ENCODE measurements around the gene BTBD9.

Gene BTBD9

DNA sequence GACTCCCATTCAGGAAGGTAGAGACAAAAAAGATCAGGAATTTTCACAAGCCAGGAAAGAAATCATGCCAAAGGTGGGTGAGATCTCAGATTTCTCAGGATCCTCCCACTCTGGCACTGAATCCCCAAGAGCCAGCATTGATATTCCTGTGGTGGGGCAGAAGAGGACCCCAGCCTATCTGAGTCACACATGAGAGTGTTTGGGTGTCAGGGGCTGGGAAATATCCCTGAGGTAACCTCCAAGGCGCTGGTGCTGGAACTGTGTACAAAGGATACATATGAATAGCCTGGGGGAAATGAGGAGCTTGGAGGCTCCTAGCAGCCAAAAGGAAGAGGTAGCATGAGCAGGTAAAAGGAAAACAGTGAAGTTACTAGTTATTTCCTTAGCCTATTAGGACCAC is 369.4 kb downstream of the BTBD9 start:
- DNase-seq: no peak

DNA sequence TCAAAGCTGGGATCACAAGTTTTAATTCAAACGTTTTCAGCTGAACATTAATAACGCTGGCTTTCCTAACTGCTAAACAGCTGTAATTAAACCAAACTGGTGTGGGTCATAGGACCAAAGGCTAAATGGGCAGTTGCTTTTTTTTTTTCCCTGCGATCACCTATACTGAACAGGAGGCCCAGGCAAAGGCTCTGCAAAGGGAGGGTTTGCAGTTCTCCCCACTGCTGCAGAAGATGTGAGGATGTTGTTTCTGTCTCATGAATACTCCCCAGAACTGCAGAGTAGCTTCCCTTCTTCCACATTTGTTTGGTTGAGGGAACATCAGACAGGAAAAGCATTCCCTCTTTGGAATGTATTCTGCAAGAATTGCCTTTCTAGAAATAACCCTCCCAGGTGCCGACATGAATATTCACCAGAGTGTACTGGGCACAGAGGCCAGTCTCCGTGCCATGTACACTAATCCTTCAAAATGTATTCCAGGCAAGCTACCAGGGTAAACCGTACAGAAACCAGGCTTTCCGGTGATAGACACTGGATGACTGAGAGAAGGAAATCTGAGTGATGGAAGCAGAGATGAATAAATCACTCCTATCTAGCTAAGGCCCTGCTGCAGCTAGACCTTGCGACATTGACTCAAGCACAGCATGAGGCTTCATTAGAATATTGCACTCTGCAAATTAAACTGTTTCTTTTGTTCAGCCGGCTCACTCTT is 370.1 kb downstream of the BTBD9 start:
- no peak for DNase-seq

DNA sequence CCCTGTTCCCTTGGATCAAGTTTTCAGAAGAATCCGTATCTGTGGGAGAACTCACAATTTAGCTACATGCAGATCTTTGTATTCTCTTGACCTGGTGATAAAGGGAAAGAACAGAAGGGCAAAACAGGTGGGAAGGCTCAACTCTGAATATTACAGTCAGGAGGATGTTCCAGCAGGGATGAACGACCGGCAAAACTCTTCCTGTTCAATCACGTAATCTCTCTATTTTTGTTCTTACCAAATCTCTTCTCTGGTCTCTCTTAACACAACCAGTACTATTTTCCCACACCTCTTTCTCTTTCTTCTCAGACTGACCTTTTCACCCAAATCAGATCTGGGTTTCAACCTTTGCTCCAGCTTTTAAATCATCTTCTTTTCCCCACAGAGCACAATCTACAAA is 371.4 kb downstream of the BTBD9 start:
- no peak for DNase-seq

DNA sequence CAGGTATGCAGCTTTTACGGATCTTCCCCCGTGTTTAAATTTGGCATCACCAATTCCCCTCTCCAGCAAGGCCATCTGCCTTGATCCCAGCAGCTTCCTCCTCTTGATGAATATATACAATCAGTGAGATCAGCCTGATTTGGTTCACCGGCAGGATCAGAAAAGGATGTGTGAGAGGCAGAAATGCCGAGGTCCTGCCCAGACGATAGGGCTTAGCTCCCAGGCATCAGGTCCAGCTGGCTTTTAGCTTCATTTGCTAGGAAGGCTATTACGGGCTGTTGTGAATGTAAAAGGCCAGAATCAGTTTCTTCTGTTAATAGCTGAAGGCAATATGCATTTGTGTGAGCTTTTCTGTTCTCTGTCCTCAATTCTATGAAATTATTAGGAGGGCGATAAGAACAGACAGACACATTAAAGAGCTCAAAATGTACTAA is 372.8 kb downstream of the BTBD9 start:
- no peak for DNase-seq

DNA sequence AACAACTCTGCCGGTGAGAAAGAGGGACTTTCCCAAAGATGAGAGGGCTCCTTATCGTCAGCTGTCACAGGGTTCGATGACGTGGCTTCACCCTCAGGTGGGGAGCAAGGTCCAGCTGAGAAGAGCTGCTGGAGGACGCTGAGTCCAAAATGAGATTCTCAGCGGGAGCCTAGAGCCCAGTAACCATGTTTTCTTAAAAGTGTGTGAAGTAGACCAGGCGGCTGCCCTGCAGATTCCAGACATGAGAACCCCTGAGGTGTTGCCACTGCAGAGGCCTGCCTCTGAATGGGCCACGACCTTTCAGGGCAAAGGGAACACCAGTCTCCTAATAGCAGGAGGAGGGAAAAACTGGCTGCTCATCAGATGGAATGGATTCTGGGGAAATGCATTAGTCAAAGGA is 375.1 kb downstream of the BTBD9 start:
- no peak for DNase-seq

DNA sequence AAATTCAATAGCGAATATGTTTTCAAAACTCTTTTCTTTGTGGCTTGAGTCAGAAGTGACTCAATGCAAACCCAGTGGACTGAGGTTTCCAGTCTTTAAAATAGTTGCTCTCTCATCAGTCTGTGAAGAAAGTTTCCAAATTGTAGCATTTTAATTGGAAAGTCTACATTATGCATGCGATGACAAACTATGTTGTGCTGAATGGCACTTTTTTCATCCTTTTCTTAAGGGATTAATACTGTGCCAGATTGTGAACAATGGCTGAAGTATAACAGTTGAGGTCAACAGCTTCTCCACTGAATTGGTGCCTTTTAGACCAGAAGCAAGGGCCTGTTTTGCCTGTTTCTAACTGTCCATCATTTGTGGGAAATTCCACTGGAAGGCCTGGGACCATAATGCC is 377.1 kb downstream of the BTBD9 start:
- DNase-seq: no peak

DNA sequence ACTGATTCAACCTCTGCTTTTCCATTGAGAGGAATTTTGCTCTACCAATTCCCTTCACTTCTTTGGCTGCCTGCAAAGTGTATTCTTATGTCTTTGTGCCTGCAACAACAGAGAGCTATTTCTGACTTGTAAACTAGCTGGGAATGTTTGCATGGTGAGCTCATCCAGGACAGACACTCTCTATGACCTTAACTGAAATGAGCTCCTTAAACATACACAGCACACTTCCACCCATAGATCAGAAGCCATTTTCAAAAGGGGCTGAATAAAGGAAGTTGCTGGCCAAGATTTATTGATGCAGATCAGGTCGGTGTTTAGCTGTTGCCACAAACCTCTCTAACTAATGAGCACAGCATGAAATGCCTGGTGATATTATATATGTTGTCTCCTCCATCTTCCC is 377.7 kb downstream of the BTBD9 start:
- DNase-seq: no peak

DNA sequence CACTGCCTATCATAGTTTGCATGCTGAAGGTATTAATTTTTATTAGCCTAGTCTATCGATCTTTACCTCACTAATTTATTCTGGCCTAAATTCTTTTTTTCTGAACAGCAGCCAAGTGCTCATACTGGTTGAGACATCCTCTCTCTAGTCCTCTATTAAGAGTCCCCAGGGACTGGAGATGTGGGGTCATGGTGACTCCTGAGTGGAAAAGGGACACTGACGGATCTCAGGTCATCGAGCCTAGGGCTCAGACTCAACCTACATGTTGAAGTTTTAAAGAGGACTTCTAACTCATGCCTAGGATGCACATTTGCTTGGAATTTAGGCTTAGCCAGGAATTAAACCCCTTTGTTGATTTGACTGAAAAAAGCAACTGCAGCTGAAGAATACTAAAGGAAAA is 378.1 kb downstream of the BTBD9 start:
- DNase-seq: no peak

DNA sequence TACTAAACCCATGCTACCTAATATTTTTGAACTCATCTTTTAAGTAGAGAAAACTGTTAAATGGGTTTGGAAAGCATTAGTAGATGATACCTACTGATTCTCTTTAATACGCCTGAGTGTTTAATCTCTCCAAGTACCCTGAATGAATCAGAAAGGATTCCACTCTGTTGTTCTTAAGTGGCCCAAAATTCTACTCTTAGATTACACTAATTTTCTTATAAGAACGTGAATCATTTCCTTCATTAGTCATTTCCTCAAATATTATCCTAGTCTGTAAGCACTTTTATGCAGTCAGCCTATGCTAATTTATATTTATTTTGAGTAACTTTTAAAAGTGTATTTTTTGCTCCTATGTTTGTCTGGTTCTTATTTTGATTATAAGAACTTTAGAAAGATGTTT is 380.0 kb downstream of the BTBD9 start:
- DNase-seq: no peak

DNA sequence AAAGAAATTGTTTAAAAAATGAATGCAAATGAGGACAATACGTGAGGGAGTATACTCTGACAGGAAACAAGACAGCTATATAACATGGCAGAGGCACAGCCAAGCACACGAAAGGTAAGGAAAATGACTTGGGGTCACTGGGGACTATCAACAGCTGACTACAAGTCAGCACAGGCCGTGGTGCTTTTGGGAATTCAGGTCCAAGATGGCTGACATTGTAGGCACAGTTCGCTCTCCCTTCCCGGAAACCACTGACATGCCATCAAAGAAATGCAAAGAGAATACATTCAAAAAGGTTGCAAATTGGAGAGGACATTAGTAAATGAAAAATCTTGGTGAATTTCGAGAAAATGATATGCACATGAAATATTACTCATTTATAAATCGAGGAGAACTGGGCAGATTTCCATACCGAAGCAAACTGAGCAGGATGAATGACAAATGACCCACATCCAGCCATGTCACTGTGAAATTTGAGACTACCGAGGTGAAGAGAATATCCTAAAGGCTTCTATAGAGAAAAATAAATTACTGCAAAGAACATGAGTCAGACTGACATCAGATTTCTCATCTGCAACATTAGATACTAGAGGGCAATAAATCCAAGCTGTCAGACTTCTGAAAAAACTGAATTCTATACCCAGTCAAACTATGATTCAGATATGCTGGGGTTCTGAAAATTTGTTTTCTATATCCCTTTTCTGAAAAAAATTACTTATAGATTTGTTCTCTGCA is 391.1 kb downstream of the BTBD9 start:
- no peak for DNase-seq

DNA sequence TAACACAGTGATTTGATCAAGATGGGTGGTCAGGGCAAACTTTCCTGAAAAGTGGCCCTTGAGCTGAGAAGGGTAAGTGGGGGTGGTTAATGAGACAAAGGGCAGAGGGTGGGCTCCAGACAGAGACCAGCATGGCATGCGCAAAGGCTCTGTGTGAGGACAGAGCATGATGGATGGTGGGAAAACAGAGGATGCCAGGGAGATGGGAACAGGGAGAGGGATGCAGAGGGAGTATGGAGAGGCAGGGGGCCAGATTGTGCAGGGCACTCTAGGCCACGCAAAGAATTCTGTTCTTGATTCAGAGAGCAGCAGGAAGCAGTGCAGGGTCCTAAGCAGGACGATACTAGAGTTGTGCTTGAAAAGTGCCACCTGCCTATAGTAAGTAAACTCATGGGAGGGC is 394.4 kb downstream of the BTBD9 start:
- DNase-seq: no peak

DNA sequence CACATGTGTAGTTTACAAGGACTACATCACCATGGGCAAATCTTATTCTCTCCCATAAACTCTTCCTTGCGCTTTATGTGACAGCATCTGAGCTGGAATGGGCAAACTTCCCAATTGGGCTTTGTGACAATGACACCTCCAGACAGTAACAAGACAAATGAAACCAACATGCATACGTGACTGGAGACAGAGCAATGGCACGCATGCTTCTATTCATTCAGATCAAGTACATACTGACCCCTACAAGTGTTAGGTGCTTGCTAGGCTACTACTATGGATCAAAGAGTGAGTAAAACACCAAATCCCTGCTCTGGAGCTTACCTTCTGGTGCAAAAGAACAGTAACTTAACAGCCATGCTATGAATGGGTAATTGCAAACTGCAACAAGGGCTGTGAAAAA is 394.9 kb downstream of the BTBD9 start:
- DNase-seq: no peak

DNA sequence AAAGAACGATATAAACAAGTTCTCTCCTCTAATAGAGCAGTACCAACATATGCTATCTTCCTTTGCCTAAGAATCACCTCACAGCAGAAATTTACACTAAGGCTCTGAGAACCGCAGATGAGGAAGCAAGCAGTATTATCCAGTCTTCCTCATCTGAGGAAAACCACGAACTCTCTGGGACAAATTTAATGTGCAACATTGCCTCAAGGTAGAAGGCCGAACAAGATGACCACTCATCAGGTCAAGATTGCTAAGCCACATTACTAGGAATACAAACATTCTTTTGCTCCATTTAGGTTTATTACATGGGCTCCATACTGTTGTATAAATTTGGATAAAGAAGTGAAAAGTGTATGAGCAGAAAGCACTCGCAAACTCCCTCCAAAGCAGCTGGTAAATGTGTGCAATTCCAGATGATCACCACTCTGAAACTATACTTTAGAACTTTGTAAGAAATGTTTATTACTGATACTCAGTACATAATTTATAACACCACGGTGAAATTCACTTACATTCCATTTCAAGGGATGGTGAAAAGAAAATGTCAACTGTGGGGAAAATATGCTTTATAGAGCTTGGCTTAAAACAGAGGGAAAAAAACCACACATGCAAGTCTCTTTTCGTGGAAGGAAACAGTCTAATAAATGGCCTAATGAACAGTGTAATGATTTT is 398.4 kb downstream of the BTBD9 start:
- DNase-seq: no peak

DNA sequence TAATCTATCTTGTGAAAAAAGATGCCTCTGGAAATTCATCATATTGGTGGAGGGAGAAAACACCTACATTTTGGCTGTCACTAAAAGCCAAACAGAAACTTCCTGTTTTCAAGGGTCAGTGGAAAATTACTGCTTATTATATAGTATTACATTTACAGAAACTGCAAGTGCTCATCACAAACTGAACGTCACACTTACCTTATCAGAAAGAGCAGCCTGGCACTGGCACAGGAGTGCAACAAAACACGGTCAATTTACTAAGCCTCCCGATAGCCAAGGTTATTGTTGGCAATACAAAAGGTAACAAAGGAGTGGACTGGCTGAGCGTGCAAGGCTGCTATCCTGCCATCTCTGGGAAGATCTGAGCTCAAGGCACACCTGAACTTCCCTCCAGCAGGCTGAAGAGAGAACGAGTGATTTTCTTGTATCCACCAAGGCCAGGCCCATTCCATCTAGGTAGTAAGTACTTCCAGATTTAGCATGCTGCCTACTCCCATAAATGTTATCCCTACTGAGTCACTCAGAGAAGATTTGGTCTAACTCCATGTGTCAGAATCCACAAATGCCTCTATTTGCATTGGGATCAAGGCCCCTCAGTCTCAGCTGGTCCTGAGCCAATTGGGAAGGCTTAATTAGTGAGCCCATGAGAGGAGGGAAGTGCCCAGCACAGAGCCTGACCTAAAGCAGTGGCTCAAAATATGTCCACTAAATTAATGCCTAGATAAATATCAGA is 399.8 kb downstream of the BTBD9 start:
- no peak for DNase-seq

DNA sequence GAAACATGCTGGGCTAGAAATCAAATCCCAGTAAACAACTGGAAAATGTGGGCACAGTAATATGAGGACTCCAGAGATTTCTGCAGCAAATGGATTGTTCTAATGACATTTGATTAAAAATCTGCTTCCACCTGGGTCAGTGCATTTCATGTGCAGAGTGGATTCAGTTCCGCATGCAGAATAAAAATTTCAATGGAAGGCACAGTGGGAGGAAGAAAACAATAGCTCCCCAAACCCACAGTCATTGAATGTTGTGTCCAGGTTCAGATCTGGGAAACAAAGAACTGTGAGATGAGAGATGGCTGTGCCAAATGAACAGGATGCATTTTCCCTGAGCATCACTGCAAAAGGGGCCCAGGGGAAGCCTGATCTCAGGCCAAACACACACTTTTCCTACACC is 403.1 kb downstream of the BTBD9 start:
- no peak for DNase-seq

DNA sequence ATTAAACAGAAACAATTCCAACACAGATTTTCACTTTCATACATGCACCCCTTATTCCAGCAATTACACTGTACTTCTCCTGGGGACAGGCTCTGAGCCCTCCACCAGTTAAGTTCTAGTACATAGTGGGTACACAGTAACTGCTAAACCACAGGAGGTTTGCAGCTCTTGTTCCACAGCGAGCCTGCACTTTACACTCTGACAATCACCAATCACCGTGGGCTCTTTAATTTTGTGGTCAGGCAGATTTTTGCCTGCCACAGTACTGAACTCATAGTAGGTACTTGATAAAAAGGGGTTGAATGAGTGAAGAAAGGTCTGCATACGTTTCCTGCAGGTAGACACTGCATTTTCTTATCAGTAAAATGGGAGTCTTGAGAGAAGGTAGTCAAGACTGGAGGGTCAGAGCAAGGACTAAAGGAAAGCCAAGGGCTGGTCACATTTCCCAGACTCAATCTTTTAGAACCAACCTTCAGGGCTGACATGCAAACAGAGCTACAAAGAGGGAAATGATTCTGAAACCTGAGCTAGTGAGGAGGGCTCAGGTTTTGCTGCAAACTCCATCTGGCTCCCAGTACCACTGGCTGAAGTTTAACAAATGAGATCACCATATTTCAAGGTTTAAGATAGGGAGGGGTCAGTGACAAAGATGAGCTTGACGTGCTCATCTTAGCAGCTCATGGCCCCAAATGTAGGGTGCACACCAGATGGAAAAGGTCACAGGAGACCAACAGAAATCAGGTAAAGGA is 404.6 kb downstream of the BTBD9 start:
- no peak for DNase-seq

DNA sequence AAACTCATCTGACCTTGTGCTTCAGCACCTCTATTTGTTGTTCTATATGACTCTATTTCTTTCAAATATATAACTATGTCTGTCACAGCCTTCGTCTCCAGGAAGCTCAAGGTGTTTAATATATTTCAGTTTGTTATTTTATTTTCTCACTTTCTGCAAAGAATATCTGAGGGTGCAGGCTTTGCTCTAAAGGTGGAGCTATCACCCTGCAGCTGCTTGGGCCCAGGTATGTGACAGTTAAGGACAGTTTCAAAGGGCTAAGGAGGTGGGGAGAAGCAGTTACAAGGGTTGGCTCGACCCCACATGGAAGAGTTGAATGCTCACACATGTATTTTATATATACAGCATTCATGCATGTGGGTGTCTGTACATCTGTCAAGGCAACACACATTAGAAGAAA is 405.6 kb downstream of the BTBD9 start:
- no peak for DNase-seq

DNA sequence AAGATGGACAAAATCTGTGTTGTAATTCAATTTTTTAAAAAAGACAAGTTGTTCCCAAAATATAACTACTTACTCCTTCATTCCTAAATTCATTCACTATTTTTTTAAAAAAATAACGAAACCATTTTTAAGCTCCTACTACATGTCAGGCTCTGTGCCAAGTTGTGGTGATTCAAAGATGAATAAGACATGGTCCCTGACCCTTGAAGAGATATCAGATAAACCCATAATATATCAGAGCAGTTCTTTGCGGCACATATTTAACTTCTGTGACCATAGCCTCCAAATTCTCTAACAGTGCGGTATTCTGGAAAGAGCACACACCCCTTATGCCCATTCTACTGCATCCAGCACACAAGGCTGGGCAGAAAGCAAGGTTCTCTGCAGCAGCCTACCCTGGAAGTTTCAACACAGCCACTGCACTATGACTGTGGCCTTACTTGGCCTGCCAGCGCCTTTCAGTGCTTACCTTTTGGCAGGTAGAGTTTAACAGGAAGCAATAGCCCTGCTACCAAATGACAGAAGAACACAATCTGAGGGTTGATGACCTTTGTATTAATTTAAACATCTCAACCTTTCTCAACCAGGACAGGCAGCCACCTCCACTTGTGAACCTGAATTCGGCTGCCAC is 406.5 kb downstream of the BTBD9 start:
- DNase-seq: no peak

DNA sequence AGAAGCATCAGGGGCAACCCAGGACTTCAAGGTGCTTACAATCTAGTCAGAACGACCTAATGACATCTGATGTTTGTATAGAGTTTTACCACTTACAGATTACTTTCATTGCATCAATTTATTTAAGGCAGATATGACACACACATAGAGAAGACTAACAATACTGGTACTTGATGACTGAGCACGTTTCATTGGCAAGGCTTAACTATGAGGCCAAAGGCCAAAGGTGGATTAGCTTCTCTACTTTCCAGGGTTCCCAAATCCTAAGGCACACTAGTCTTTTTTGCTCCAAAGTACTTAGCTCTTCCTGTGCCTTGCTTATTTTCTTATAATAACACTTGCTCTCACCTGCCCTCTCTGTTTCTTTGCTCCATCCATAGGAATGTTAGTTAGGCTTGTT is 414.0 kb downstream of the BTBD9 start:
- no peak for DNase-seq

DNA sequence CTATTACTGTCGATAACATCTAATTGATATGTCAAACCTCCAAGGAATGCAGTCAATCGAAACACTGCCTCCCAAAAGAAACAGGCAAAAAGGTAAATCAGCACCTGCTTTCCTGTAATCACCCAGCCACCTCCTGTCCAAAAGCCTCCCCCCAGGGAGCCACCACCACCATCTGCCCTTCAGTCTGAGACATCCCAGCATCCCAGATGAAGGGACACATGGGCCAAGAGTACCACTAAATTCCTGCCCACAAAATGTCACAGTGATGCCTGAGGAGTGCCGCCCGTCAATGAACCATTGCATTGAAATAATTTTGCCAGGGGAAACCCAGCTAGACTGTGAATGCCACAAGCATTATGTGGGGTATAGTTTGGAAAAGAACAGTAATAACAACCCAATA is 418.5 kb downstream of the BTBD9 start:
- no peak for DNase-seq

DNA sequence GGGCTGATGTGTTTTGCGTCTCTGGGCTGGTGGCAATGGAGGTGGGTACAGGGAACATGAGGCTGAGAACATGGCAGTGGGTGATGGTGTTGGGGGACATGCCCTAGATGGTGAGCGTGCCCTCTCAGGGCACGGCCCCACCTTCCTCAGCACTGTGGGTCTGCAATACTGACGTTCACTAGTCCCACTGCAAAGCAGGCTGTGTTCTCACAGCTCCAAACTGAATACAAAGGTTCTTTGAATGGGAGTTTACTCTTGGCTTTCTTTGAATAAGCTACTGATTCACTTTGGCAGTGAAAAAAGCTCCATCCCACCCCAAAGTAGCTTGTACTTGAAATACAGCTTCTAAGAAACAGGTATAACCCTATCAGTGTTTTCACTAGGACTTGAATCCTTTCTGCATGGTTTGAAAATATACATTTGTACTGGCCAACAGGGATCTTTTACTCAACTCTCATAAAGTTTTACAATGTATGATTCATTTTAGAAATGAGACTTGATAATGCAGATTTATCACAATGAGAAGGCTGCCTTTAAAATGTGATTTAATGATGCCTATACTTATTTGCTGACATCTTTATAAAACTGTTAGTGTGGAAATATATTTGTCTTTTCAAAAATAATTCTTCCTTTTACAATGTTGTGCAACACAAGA is 419.5 kb downstream of the BTBD9 start:
- no peak for DNase-seq

DNA sequence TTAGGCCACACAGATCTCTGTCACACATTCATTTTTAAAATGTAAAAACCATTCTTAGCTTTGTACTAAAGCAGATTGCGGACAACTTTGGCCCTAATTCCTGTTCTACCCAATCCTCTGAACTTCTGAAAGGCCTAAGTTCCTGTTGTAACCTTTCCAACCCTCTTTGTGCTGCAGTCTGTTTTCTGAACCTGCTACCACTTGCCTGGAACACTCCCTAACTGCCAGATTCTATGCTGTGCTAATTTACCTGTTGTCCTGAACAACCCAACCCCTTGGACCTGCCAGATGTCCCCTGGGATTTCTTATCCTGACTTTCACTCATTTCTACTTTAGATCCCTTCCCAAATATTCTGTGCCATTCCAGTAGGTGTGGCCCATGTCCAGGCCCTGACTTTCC is 421.5 kb downstream of the BTBD9 start:
- DNase-seq: no peak

Data from CD4-positive, alpha-beta T cell treated with Interleukin-10 for 1 hour (primary cell).